AG10803 (cell line): ENCODE data around the gene ADAM17.
"Not testable (repeated sequence)": the region's sequence is repeated elsewhere in the genome, so short reads cannot be mapped to it uniquely, and the experiment has no call there.

ENCODE experiments used
- DNase-seq: peaks from one replicate; pipeline ENCODE4 v3.0.0; 2010; ENCODE audit warnings: low read depth
- H3K4me3 ChIP-seq: 2 replicates; pipeline ENCODE4 v1.5.1; 2011; ENCODE audit warnings: mild to moderate bottlenecking, low read length, control low read depth
- CTCF ChIP-seq: conservative IDR thresholded peaks from 2 replicates; pipeline ENCODE4 v1.5.1; 2011; ENCODE audit warnings: mild to moderate bottlenecking, low read length, control low read depth, inconsistent platforms

Gene ADAM17

GRCh38 chr2:9594366-9595054, 38.9 kb upstream of the ADAM17 start:
- TF ChIP-seq CTCF, result no peak
- DNase-seq, result peak; percentile 90
- H3K4me3 ChIP-seq, result no peak overlapping the region

GRCh38 chr2:9593925-9594324, 38.3 kb upstream of the ADAM17 start:
- no peak for DNase-seq
- no peak for TF ChIP-seq CTCF
- no peak overlapping the region for H3K4me3 ChIP-seq

GRCh38 chr2:9592699-9593098, 37.1 kb upstream of the ADAM17 start:
- no peak for DNase-seq
- no peak overlapping the region for H3K4me3 ChIP-seq
- TF ChIP-seq CTCF, result no peak

DNA sequence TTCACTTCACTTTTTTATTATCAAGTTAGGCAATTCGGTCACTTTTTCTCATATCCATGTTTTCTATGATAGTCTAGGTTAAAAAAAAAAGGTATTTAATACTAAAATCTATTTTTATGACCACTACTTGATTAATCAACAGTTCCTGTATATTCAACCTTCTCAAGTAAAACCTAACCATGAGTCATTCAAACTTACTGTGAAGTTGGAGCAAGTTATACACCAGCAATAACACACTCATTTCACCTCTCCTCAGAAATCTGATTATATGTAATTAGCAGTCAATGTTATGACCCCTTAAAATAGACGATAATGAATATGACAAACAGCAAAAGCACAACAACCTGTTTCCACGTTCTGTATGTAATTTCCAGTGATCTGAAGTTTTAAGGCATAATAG, 35.0 kb upstream of the ADAM17 start:
- no peak for TF ChIP-seq CTCF

DNA sequence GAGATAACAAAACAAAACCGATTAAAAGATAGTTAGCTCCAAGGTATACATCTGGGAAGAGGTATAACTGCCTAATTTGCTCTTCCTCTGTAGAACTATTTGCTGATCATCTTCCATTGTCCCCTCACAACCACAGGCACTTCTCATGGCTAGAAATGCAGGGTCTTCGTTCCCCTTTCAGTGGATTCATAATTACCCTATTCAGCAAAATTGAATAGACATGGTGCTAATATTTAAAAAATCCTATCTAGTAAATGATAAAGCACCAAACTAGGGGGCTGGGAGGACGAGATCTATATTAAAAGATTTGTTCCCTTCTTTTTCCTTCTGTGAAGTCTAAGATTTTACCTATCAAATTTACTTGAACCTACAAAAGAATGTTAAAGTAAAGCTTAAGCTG, 30.8 kb upstream of the ADAM17 start:
- TF ChIP-seq CTCF, result no peak
- no peak overlapping the region for H3K4me3 ChIP-seq
- DNase-seq, result no peak

More for the DNA sequence above, 35.0 kb upstream of the ADAM17 start:
- no peak for DNase-seq
- H3K4me3 ChIP-seq, result no peak overlapping the region

DNA sequence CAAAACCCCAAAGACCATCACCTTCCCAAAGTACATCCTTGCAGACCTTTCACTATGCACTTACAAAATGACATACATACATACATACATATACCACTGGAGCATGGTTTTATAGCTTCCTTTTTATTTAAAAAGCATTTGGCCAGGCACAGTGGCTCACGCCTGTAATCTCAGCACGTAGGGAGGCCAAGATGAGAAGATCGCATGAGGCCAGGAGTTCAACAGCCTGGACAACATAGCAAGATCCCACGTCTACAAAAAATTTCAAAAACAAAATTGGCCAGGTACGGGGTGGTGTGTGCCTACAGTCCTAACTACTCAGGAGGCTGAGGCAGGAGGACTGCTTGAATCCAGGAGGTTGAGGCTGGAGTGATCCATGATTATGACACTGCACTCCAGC, 29.9 kb upstream of the ADAM17 start:
- H3K4me3 ChIP-seq, result no peak overlapping the region
- DNase-seq, result no peak
- no peak for TF ChIP-seq CTCF

DNA sequence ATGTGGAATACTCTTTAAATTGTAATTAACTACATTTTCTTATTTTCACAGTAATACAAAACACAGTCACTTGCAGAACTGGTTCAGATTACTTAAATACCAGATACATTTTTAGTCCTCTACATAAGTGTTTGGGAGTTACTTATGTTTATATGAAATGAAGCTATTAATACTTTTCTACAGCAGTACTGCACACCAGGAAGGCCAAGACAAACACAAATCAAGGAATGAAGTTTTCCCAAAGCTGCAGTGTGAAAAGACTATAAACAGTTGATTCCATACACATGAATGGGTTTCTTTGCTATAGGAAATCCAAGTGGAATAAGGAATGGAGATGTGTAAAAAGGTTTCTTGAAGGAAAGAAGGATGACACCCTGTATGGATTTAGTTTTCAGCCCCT, 29.3 kb upstream of the ADAM17 start:
- not testable (repeated sequence) for H3K4me3 ChIP-seq, DNase-seq

DNA sequence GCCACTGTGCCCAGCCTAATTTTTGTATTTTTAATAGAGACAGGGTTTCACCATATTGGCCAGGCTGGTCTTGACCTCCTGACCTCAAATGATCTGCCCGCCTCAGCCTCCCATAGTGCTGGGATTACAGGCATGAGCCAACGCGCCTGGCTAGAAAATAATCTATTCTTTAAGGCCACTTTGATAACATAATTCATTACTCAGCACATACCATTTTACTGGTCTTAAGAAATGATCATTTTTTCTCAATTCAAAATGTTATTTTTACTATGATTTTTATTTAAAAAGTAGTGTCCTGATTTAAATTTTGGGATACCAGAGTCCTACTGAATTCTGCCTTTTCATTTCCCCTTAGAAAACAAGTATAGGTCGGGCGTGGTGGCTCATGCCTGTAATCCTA, 27.0 kb upstream of the ADAM17 start:
- no peak for TF ChIP-seq CTCF
- H3K4me3 ChIP-seq, result no peak overlapping the region
- DNase-seq, result no peak
